KG1 (cell line): Measurements from ENCODE around the gene LTBP1.
"Not testable (repeated sequence)": the region's sequence is repeated elsewhere in the genome, so short reads cannot be mapped to it uniquely, and the experiment has no call there.

ENCODE experiments used
- DNase-seq: peaks from one replicate; lab custom pipeline; 2025; lab: John Stamatoyannopoulos, UW

The LTBP1 gene

GRCh38 chr2:33343387-33343895, 396.7 kb downstream of the LTBP1 start:
- DNase-seq: no peak

- DNase-seq: no peak
These were observed 397.5 kb downstream of the LTBP1 start for GRCh38 chr2:33344230-33344629.

GRCh38 chr2:33347856-33348255, 401.1 kb downstream of the LTBP1 start:
- no peak for DNase-seq

DNA sequence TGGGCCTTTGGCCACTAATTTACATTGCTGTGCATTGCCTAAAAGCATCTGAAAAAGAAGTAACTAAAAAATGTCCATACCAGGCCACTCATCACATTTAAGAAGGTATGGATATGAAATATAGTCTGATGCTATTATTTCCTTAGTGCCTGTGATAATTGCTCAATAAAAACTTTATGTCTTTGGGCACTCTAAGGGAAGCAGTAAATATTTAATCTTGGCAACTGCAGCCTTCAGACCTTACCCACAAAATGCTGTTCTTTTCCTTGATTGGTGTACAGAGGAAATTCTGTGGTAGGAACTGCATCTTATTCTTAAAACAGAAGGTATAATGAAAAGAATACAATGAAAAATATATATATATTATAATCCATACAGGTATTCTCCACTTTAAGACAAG, 403.9 kb downstream of the LTBP1 start:
- DNase-seq: no peak

DNA sequence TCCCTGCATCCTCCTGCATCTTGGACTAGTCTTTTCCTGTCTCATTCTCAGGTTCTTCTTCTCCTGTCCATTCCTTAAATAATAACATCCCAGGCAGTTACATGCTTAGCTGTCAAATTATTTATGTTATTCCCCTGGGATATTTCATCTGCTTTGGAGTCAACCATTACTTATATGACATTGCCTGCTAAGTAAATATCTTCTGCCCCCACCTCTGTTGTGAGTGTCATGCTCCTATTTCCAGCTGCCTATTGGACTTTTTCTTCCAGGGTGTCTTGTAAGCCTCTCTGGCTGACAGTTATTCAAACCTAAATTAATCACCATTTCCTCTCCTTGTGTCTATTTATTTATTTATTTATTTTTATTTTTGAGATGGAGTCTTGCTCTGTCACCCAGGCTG, 405.0 kb downstream of the LTBP1 start:
- DNase-seq: no peak

DNA sequence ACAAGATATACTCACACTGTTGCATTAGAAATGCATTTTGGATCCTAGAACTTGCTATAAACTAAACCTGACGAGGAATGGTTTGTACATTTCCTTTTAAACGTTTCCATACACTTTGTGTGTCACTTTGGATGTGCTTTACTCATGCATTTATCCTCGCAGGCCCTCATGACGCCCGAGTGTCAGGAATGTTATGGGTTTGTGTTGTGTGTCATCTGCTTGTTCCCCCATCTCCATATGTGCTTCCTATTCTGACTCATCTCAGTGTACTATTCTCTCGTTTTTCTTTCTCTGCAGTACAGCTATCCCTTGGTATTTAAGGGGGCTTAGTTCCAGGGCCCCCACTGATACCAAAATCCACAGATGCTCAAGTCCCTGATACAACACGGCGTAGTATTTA, 408.2 kb downstream of the LTBP1 start:
- no peak for DNase-seq

- DNase-seq: no peak
These were observed 412.1 kb downstream of the LTBP1 start for GRCh38 chr2:33358878-33359277.

DNA sequence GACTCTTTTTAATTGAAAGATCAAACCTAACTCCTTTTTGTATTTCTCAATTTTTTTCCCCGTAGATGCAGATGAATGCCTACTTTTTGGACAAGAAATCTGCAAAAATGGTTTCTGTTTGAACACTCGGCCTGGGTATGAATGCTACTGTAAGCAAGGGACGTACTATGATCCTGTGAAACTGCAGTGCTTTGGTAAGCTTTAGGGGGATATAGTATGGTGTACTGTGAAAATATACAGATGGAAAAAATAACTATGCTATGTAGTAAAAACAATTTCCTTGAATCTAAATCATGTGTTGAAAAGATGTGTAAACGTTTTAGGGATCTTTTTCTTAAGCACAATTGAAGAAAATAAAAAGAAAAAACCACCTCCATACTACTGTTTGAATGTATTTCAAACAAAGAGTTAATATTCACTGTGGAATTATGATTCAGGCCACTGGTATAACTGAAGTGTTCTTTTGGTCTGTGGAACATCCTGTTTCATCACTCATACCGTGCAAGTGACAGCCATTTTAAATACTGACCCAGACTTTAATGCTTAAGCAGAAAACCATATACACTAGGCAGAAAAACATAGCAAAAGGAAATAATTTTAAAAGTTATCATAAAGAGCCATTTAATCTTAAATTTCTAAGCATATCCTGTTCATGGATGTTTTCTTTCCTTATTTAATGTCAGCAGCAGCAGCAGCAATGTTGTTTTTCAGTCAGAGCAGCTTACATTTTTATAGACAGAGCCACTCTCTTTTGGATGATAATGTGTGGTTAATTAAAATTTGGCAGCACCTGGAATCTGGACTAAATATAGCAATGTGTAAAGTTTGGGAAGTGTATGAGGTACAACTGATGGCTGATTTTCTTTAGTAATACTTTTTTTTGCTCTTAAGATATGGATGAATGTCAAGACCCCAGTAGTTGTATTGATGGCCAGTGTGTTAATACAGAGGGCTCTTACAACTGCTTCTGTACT, 416.9 kb downstream of the LTBP1 start:
- no peak for DNase-seq

GRCh38 chr2:33365264-33365970, 418.7 kb downstream of the LTBP1 start:
- DNase-seq: no peak

DNA sequence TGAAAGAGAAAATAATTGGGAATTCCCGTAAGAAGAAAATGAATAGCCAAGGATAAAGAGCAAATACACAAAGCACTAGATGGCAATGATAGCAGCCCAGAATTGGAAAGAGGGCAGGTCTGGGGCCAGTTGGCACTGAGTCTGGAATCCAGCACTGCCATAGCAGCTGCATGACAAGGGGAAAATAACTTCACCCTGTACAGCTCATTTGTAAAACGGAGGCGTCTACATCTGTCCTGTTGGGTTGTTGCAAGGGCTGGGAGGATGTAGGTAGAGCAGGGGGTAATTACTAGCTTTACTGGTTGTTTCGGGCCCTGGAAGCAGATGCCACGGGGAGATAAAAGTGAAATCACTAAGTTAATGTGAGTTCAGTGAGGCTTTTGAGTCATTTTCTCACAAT, 419.7 kb downstream of the LTBP1 start:
- DNase-seq: peak; percentile 18

GRCh38 chr2:33368524-33368923, 421.8 kb downstream of the LTBP1 start:
- DNase-seq: not testable (repeated sequence)

DNA sequence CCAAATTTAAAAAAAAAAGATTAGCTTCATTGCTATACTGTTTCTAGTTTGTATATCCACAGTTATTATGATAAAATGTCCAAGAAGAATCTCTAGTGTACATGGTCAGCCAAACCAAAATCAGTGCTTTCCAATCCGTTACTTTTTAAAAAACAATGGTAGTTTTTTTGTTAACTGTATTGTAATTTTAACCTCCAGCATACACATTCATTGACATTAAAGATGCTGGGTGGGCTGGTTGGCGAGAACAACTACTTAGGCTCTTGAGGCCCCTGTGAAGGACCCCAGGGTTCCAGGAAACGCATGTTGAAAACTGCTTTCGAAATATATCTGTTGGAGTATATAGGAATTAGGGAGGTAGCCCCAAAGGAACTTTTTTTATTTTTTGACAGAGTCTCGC, 422.4 kb downstream of the LTBP1 start:
- no peak for DNase-seq

DNA sequence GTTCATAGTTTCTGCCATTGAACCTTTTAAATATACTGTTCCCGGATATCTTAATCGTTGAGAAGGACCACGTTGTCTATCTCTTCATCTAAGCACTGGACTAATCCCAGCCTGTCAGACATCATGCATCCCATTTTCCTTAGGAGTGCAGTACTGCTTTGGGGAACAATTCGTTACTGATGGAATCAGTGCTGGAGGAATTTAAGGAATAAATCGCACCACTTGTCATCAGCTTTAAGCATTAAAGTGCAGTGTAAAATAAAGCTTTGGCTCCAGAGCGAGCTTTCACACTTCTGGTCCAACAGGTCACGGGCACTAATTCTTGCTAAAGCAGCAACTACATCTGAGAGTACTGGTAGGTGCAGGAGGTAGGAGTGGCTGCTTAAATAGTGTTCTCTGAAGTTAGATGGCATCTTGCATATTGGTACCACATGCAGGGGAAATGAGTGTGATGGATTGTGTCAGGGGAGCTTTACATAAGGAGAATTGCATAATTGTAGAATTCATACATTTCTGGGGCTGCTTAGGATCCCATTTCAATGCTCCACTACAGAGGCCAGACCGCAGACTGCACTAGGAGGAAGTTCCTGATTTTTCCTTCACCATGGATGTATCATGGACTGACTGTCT, 424.0 kb downstream of the LTBP1 start:
- DNase-seq: no peak

DNA sequence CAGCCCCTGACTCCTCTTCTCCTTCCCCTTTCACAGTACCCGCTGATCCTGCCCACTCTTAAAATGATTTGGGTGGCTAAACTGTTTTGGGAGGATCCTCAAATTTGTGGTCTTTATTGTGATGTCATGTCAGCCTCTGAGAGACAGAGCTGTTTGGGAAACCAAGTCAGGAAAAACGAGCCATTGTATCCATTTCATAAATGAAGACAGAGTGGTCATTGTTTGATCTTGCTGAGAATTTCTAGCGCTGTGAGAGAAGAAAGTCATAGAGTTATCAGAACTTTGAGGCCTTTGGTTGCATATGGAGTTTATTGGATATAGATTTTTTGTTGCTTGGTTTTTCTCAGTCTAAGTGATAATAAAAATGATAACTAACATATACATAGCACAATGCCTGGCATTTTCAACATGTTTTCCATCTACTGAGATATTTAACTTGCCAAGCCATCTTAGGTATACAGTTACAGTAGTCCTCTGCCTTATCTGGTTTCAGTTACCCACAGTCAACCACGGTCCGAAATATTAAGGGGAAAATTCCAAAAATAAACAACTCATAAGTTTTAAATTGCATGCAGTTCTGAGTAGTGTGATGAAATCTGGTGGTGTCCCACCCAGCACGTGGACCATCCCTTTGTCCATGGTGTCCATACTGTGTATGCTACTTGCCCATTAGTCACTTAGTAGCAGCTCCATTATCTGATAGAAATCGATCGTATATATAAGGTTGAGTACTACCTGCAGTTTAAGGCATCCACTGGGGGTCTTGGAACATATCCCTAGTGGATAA, 424.7 kb downstream of the LTBP1 start:
- no peak for DNase-seq

- DNase-seq: peak; percentile 36
These were observed 426.3 kb downstream of the LTBP1 start for GRCh38 chr2:33372940-33373553.

GRCh38 chr2:33373986-33374385, 427.2 kb downstream of the LTBP1 start:
- no peak for DNase-seq

DNA sequence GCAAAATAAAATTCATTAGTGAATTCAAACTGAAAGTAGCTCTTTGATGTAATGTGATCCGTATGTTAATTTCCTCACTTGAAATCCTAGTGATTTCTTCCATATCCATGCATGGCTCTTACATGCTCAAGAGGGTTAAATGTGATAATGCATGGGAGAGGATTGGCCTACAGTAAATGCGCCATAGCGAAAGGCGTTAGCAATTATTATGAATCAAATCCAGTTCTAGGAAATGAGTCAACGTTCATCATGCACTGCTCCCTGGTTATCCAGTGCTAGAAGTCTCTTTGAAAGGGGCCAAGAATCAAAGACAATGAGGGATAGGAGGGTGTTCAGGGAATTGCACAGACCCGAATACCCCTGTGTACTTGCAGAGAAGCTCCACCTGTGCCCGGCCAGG, 428.3 kb downstream of the LTBP1 start:
- DNase-seq: no peak

DNA sequence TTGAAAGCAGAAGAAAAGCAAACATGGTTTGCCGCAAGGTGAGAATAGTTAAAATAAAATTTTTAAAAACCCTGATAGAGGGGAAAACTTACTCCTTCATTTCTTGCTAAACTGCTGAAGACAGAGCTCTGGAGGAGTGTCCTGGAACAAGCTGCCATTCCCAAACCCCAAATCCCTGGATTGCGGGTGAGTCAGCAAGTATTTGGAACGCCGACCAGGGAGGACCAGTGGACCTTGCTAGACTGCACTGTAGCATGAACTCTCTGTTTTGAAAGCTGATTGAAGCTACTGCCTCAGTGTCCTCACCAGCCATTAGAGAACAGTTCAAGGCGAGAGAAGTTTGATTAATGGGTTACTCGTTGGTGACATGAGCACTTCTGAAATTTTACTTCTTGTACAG, 430.3 kb downstream of the LTBP1 start:
- DNase-seq: no peak

GRCh38 chr2:33378556-33379210, 431.9 kb downstream of the LTBP1 start:
- DNase-seq: no peak

- no peak for DNase-seq
These were observed 433.4 kb downstream of the LTBP1 start for GRCh38 chr2:33380001-33380609.
